NCI-H345 treated with DMSO at 0.1 percent for 48 hours (cell line): ENCODE results near the gene HDLBP.
"Not testable (repeated sequence)": the region's sequence is repeated elsewhere in the genome, so short reads cannot be mapped to it uniquely, and the experiment has no call there.

ENCODE experiments used
- DNase-seq: peaks from one replicate; lab custom pipeline; 2025; ENCODE audit not compliant: unreplicated experiment; lab: John Stamatoyannopoulos, UW

HDLBP gene

DNA sequence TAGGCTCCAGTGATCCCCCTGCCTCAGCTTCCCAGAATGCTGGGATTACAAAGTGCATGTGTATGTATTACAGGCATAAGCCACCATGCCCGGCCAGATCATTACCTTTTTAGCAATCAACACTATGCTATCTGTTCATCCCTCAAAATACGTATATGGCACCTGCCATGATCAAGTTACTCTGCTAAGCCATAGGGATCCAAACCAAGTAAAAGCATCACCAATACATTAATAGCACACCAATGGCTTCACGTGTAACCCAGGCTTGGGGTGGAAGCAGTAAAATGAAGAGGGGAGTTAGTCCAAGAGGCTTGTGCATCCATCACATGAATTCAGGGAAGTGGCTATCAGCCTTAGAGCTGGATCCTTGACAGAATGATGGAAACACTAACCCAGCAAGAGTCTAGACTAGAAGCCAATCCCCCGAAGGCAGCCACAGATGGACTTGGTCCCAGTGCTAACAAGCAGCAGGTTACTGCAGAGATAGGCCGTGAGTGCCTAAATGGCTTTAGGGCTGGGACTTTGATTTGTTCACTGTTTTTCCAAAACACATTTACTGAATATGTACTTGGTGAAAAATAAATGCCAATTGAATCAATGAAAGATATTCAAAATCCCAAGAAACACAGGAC is 11.3 kb downstream of the HDLBP start:
- no peak for DNase-seq

DNA sequence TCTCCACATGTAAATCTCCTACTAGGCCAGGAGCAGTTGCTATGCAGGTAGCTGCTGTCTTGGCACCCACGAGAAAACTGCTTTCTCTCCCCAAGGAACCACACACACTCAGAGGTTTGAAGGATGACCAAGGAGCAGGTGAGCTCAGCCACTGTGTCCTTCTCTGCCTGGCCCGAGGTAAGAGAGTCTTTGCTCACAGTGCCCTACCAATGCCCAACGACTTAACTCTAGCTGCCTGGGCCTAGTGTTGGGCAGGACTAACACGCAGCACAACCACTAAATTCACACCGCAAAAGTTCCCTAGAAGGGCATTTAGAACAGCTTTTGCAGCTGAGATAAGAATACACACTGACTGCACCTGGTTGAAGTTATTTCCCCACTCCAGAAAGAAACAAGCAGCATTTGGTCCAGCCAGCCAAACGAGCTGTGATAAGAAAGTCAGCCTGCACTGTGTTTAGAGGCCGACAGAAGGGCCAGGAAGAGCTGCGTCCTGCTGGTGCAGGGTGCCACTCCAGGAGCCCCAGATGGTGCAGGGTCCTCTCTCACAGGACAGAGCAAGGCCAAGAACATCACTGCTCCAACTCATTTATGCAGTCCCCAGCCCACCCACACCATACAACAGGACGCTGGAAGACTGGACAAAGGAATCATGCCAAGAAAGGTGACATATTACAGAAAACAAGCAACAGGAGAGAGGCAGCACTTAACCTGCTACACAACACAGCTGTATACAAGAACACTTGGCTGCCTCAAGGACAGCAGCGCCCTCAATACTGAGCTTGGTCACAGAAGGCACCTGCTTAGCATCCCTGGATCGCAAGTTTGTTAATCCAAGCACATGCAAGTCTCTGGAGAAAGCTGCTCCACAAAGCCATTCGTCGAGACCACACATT is 12.5 kb downstream of the HDLBP start:
- no peak for DNase-seq

- DNase-seq, result no peak
Observed at GRCh38 chr2:241302083-241302482, 13.4 kb downstream of the HDLBP start.

GRCh38 chr2:241300000-241300399 is 15.5 kb downstream of the HDLBP start:
- no peak for DNase-seq

DNA sequence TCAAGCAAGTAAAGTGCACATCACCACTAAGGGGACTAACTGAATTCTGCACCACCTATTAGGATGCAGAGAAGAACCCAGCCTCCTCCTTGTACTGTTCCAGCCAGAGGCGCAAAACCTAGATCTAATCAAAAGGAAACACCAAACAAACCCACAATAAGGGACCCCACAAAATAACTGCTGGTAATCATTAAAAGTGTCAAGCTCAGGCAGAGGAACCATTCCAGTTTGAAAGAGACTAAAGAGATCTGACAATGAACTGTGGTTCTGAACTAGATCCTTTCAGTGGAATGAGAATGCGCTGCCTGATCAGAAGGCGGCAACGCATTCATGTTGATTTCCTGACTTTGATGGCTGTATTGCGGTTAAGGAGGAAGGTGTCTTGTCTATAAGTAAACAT is 16.8 kb downstream of the HDLBP start:
- DNase-seq, result no peak

DNA sequence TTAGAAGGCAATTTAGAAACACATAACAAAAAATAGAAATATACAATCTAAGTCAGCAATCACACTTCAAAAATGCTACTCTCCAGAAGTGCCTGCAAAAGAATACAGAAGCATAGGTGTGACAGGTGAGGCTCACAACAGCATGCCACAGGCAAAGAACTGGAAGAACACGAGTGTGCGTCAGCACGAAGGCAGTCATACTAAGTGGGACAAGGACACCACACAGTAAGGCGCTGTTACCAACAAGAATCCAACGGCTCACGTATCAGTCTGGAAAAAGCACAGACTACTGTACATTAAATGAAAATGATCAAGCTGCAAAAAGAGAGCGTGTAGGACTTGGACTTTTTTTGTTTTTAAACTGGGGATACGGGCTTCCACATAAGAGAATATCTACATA is 18.7 kb downstream of the HDLBP start:
- no peak for DNase-seq

- no peak for DNase-seq
Observed at GRCh38 chr2:241295326-241296095, 20.0 kb downstream of the HDLBP start.

- DNase-seq, result not testable (repeated sequence)
Observed at GRCh38 chr2:241293378-241293797, 22.1 kb downstream of the HDLBP start.

GRCh38 chr2:241291977-241292376 is 23.5 kb downstream of the HDLBP start:
- DNase-seq, result no peak

DNA sequence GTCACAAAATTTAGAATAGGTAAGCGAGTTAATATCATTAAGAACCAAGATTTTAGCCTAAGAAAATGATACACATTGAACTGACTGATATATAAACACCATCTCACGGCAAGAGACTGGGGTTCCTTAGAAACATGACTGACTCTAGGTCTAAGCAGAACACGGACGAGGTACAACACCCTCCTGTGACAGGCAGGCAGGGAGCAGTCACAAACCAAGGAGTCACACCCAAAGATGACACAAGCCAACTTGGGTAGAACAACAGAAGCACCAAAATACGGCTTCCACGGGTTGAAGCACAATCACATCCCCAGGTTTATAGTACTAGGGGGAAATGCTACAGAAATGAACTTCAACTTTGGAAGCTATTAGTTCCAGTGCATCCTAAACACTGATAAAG is 24.3 kb downstream of the HDLBP start:
- DNase-seq, result no peak

- no peak for DNase-seq
Observed at GRCh38 chr2:241289597-241289996, 25.9 kb downstream of the HDLBP start.

- DNase-seq, result no peak
Observed at GRCh38 chr2:241289053-241289452, 26.4 kb downstream of the HDLBP start.

DNA sequence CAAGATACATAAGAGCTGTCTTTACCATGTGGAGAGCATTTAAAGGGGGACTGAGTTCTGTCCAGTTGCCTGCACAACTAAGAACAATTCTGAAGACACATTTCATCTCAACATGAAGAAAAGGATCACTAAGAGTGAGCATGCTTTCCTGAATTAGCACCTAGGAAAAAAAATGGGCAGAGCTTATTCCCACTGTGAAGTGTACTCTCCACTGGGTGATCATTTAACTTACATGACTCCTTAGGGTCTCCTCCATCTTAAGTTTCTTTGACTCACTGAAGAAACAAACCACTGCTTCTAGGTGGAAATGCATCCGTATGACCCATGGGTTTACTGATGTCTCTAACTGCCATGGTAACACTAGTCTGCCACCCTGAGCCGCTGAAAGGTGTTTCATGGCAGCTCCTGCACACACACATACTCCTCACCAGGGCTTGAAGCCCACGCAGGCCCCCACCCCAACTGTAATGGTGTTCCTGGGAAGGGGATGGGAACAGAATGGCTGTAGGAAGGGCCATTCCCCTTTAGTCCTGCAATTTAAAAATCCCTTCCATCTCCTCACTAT is 27.1 kb downstream of the HDLBP start:
- DNase-seq, result no peak

DNA sequence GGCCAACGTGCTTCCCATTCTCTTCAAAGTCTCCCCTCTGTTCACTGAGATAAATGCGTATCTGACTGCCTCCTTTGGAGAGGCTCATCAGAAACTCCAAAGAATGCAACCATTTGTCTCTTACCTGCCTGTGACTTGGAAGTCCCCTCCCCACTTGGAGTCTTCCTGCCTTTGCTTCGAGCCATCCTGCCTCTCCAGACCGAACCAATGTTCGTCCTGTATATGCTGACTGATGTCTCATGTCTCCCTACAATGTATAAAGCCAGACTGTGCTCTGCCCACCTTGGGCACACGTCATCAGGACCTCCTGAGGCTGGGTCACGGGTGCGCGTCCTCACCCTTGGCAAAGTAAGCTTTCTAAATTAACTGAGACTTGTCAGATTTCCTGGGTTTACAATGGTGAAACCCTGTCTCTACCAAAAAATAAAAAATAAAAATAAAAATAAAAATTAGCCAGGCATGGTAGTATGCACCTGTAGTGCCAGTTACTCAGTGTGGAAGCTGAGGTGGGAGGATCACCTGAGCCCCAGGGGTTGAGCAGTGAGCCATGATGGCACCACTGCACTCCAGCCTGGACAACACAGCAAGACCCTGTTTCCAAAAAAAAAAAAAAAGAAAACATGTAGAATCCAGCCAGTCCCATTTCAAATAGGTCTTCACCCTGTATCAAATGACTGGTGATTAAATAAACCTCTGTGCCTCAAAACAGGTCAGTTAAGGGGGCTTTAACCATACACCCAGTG is 29.0 kb downstream of the HDLBP start:
- DNase-seq, result no peak

DNA sequence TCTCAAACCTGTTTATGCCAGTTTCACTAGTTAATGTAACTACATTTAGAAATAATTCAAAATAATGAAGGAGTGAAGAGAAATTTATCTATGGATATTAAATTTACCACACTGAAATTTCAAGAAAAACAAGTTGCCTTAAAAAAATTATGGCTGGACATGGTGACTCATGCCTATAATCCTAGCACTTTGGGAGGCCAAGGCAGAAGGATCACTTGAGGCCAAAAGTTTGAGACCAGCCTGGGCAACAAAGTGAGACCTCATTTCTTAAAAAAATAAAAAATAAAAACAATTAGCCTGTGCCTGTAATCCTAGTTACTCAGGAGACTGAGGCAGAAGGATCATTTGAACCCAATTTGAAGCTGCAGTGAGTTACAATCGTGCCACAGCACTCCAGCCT is 29.9 kb downstream of the HDLBP start:
- DNase-seq, result no peak

- DNase-seq, result no peak
Observed at GRCh38 chr2:241282555-241282954, 32.9 kb downstream of the HDLBP start.

DNA sequence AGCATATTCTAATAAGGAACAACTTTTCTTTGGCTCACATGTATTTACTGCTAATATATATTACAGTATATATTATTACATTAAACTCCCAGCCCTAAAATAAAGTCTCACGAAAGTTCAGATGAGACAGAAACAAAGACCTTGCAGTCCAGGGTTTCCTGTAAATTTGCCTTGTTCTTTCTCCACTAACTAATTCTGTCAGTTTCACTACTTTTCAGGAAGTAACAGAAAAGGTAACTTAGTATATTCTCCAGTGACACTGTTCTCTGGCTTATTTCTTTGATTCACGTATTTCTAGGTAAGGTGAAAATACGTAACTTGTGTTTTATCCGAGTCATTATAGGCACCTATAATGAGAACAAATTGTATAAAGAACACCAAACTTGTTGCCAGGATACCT is 35.2 kb downstream of the HDLBP start:
- DNase-seq, result no peak

DNA sequence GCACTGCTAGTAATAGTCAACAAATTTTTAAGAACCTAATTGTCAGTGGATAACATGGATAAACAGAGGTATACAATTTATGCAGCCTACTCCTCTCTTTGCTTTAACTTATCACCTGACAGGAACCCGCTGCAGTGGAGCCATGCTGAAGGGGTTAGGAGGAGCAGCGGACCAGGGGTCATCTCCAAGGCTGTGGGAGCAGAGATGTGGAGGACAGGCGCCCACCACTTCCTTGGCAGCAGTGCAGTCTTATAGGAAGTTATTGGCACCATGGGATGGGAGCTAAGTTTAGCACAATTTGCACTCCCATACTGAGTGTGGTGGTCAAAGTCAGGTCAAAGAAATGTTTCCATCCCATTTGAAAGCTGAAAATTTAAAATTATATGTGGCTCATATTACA is 35.6 kb downstream of the HDLBP start:
- DNase-seq, result no peak

DNA sequence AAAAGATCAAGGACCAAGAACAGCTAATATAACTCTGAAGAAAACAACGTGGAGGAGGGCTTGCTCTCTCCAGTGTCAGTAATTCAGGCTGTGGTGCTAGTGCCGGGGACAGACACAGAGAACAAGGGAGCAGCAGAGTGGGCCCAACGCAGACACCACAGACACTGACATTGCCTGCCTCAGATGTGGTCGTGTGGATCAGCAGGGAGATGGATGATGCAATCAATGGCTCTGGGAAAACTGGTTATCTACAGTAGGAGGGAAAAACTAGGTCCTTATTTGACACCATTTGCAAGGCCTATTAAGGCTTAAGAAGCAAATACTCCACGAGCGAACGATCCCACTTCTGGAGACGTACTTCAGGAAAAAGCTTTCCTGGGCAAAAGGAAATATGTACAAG is 36.1 kb downstream of the HDLBP start:
- no peak for DNase-seq

DNA sequence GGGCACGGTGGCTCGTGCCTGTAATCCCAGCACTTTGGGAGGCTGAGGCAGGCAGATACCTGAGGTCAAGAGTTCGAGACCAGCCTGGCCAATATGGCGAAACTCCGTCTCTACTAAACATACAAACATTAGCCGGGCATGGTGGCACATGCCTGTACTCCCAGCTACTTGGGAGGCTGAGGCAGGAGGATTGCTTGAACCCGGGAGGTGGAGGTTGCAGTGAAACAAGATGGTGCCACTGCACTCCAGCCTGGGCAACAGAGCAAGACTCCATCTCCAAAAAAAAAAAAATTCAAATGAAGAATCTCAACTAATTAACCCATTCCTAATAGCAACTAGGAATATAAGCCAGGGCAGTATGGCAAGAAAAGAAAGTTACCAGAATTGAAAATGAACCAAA is 37.2 kb downstream of the HDLBP start:
- DNase-seq, result not testable (repeated sequence)

GRCh38 chr2:241275910-241276309 is 39.6 kb downstream of the HDLBP start:
- DNase-seq, result no peak
